K562 (cell line): ENCODE measurements around the gene CSRNP2. TPM values are rescaled to one million over a fixed set of nuclear protein-coding genes. Genes with fewer than 3 reads are reported as not detected.

ENCODE experiments used
- ATAC-seq: fragments of 200-7000 bp; cut with Tn5 transposase; 3 replicates; pipeline ENCODE4 v1.9.1; 2020; ENCODE audit warnings: moderate library complexity
- BruUV-seq: library from RNA; stranded (reverse); fragments of 400-500 nt; replicated peaks from 2 replicates; lab custom pipeline; 2021; lab: Mats Ljungman, UMichigan
- CTCF ChIA-PET: fragments of 300-600 bp; formaldehyde crosslinking; extraction: SDS; loops from one replicate; lab custom pipeline; 2021; ENCODE audit warnings: low intra/inter-chr PET ratio; lab: Yijun Ruan, JAX
- POLR2A ChIA-PET: fragments of 300-600, 350-650 bp; sonication (Branson Sonifier 250); formaldehyde crosslinking; extraction: SDS; loops from one replicate; lab custom pipeline; 2021; ENCODE audit warnings: antibody characterized with exemption, inconsistent platforms; lab: Yijun Ruan, JAX
- DNase-seq, 4 experiments: peaks; one replicate each; pipeline versions ENCODE4 v3.0.0 to v3.0.0-alpha.2; 2011 to 2018; ENCODE audit warnings: low spot score in 3 of 4, mixed read lengths in 3 of 4; ENCODE audit errors: extremely low read depth in 1 of 4
- FAIRE-seq: peaks from 2 replicates; lab custom pipeline; 2011; peaks lifted over from hg19 to GRCh38; lab: Jason Lieb, UNC
- H2AFZ ChIP-seq: 2 replicates; pipeline ENCODE4 v1.6.0; 2011; ENCODE audit warnings: low read depth, low read length, control low read depth, inconsistent platforms
- H3K27ac ChIP-seq: fragments of 200-600 bp; 3 replicates; pipeline ENCODE4 v1.8.0; 2011; ENCODE audit warnings: low read depth, mild to moderate bottlenecking, control low read depth, inconsistent platforms, low read length, moderate library complexity, mixed read lengths; ENCODE audit errors: extremely low read depth
- H3K27me3 ChIP-seq, 2 experiments: fragments of 300-600 bp in 1 of 2; 2 replicates in 1 of 2; 3 replicates in 1 of 2; pipeline versions ENCODE4 v1.6.0 to v1.8.0; 2011; ENCODE audit warnings: inconsistent platforms in 2 of 2, low read length in 2 of 2, mild to moderate bottlenecking in 1 of 2, mixed read lengths in 1 of 2, moderate library complexity in 1 of 2; ENCODE audit not compliant: control insufficient read depth in 2 of 2, insufficient read depth in 2 of 2
- H3K36me3 ChIP-seq: fragments of 300-600 bp; 3 replicates; pipeline ENCODE4 v1.8.0; 2011; ENCODE audit warnings: mild to moderate bottlenecking, low read length, inconsistent platforms; ENCODE audit not compliant: control insufficient read depth, insufficient read depth
- H3K4me1 ChIP-seq, 2 experiments: fragments of 200-600 bp in 1 of 2; replicated peaks in 1 of 2; 2 replicates in 1 of 2; 3 replicates in 1 of 2; pipeline versions ENCODE4 v1.5.1 to v1.8.0; 2011; ENCODE audit warnings: inconsistent platforms in 2 of 2, low read length in 2 of 2, mild to moderate bottlenecking in 1 of 2, mixed read lengths in 1 of 2, moderate library complexity in 1 of 2; ENCODE audit not compliant: control insufficient read depth in 2 of 2, insufficient read depth in 2 of 2
- H3K4me2 ChIP-seq: 2 replicates; pipeline ENCODE4 v1.6.1; 2011; ENCODE audit warnings: low read length, control low read depth, inconsistent platforms, mixed read lengths; ENCODE audit not compliant: insufficient read depth
- H3K4me3 ChIP-seq: fragments of 200-600 bp; sonication (generic), shearing (Covaris generic); 2 replicates; pipeline ENCODE4 v1.5.1; 2016; ENCODE audit warnings: control low read depth, inconsistent platforms
- H3K79me2 ChIP-seq: fragments of 200-600 bp; 3 replicates; pipeline ENCODE4 v1.8.0; 2011; ENCODE audit warnings: low read length, inconsistent platforms; ENCODE audit not compliant: control insufficient read depth, insufficient read depth
- H3K9ac ChIP-seq, 2 experiments: 2 replicates each; pipeline versions ENCODE4 v1.6.0 to v1.6.1; 2011; ENCODE audit warnings: low read depth in 2 of 2, low read length in 2 of 2, control low read depth in 1 of 2, inconsistent platforms in 1 of 2, mild to moderate bottlenecking in 1 of 2, mixed read lengths in 1 of 2; ENCODE audit not compliant: insufficient read depth in 1 of 2
- H3K9me1 ChIP-seq: one replicate; pipeline ENCODE4 v1.6.0; 2011; ENCODE audit warnings: inconsistent platforms, mild to moderate bottlenecking, low read length, moderate library complexity; ENCODE audit not compliant: control insufficient read depth, insufficient read depth
- H3K9me3 ChIP-seq: replicated peaks from 2 replicates; pipeline ENCODE4 v1.5.1; 2011; ENCODE audit warnings: low read depth, low read length, inconsistent platforms; ENCODE audit not compliant: control insufficient read depth, insufficient read depth
- H4K20me1 ChIP-seq: replicated peaks from 2 replicates; pipeline ENCODE4 v1.6.1; 2011; ENCODE audit warnings: low read length, inconsistent platforms, mixed read lengths; ENCODE audit not compliant: control insufficient read depth, insufficient read depth
- IFI16 ChIP-seq: fragments of 250-450 bp; sonication (Bioruptor Pico); IDR thresholded peaks from 2 replicates; pipeline ENCODE4 v2.1.2; 2022; ENCODE audit warnings: mild to moderate bottlenecking, inconsistent platforms
- MYNN ChIP-seq, 2 experiments: sonication (generic); formaldehyde crosslinking in 1 of 2; IDR thresholded peaks; 2 replicates each; pipeline versions ENCODE4 v1.5.0 to v1.6.1; 2016 to 2020; ENCODE audit warnings: antibody characterized with exemption in 1 of 2, missing genetic modification reagents in 1 of 2
- SMAD1 ChIP-seq: fragments of 150-350 bp; IDR thresholded peaks from 2 replicates; pipeline ENCODE4 v1.6.1; 2014; ENCODE audit warnings: low read length, low read depth; ENCODE audit not compliant: partially characterized antibody
- SPI1 ChIP-seq: IDR thresholded peaks from 2 replicates; pipeline ENCODE4 v1.6.1; 2011; ENCODE audit warnings: low read depth, low read length, control low read depth, borderline replicate concordance
- TEAD4 ChIP-seq, 2 experiments: sonication (generic) in 1 of 2; formaldehyde crosslinking in 1 of 2; IDR thresholded peaks; 2 replicates each; pipeline versions ENCODE4 v1.6.1 to v1.8.0; 2012 to 2022; ENCODE audit warnings: borderline replicate concordance in 1 of 2, inconsistent platforms in 1 of 2, low read length in 1 of 2, mild to moderate bottlenecking in 1 of 2, missing genetic modification reagents in 1 of 2
- WGBS: fragments of 100-300 bp; shearing (Covaris generic); methylation state at CpG from one replicate; pipeline ENCODE4 v1.1.6; 2016; ENCODE audit warnings: low coverage, mixed read lengths; ENCODE audit not compliant: insufficient coverage; ENCODE audit errors: missing lambda C conversion rate; 5-methylcytosine and 5-hydroxymethylcytosine counted together
- in situ Hi-C: fragments of 300-500 bp; cut with MboI; formaldehyde crosslinking; loops from 4 replicates; pipeline ENCODE4 v1.15.0; 2018; ENCODE audit warnings: inconsistent platforms, mixed read lengths
- intact Hi-C: fragments of 100-400 bp; cut with micrococcal nuclease; formaldehyde crosslinking; loops from 2 replicates; pipeline ENCODE4 v1.14.2; 2022
- polyA plus RNA-seq, 8 experiments: library from polyadenylated mRNA; depleted of rRNA in 4 of 8; stranded (reverse) in 5 of 8; unstranded in 3 of 8; fragments of >200 nt; fragmentation: Nextera tagmentation in 2 of 8; fragmentation: Illumina TruSeq in 1 of 8; extraction: Ambion mirVana in 2 of 8; extraction: Trizol in 1 of 8; gene quantifications; 2 replicates each; pipeline versions ENCODE4 v1.2.1 to v1.2.3, GENCODE V29; 2011 to 2014; ENCODE audit warnings: inconsistent platforms in 1 of 8, missing spikeins in 1 of 8
- total RNA-seq, 7 experiments: library from RNA; depleted of rRNA in 6 of 7; stranded (reverse); fragments of >200 nt in 6 of 7; fragmentation: Illumina TruSeq in 2 of 7; extraction: Trizol in 2 of 7; gene quantifications; 2 replicates each; pipeline versions ENCODE4 v1.2.1 to v1.2.3, GENCODE V29; 2011 to 2021; ENCODE audit warnings: low replicate concordance in 1 of 7
- TF ChIP-seq, protein P1 (sequence below): fragments of 250-450 bp; sonication (Bioruptor Pico); IDR thresholded peaks from 2 replicates; pipeline ENCODE4 v1.8.0; 2022; ENCODE audit warnings: moderate library complexity, mild to moderate bottlenecking, inconsistent platforms
- TF ChIP-seq, protein P2 (sequence below): fragments of 450-650 bp; IDR thresholded peaks from 2 replicates; pipeline ENCODE4 v1.6.1; 2016; ENCODE audit warnings: mild to moderate bottlenecking, moderate library complexity

The CSRNP2 gene
- total and polyA plus RNA-seq, 9 of the 15 experiments (the other 6 are each of a cell fraction or from before 2014, with no cell fraction given), result 1.6 to 13.9 (median 5.9) TPM

DNA sequence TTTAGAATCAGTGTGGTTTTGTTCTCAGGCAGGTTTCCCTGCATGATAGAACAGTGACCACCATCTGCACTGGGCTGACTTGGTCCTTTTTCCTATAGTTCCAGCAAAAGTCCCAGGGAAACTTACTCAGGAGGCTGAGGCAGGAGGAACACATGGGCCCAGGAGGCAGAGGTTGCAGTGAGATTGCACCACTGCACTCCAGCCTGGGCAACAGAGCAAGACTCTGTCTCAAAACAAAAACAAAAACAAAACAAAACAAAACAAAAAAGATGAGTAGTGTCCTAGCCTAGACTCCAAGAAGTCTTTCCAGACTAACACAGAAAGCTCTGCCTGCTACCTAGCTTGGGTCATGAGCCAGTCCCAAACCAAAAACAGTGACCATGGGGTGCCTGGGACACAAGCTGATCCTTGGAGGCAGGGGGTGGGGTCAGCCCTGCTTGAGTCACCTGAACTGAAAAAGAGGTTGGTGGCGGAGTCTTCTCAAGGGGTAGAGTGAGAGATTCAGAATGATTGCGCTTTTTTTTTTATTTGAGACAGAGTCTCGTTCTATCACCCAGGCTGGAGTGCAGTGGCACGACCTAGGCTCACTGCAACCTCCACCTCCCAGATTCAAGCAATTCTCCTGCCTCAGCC is 49.8 kb downstream of the CSRNP2 start:
- ATAC-seq (peak; percentile 59), FAIRE-seq (no peak), DNase-seq (peak in 1 of 4 experiments; percentile 24)
- Histone ChIP-seq H3K27me3 (no peaks in the 10 kb centered on the region), H4K20me1 (no peaks in the 10 kb centered on the region), H2AFZ (peak overlapping the region; percentile 83), H3K36me3 (no peaks in the 10 kb centered on the region), H3K9me1 (no peaks in the 10 kb centered on the region), H3K9ac (peak overlapping the region; percentile 10 to 31; a peak in 3 of 4 replicates), H3K4me1 (peaks cover 6 to 12% of the 10 kb centered on the region in 2 experiments; a peak in 3 of 5 replicates), H3K4me2 (peak overlapping the region; percentile 48; the same call in 1 of the 2 replicates), H3K9me3 (no peaks in the 10 kb centered on the region), H3K27ac (peak overlapping the region; percentile 66; the same call in 2 of the 3 replicates), H3K79me2 (no peaks in the 10 kb centered on the region), H3K4me3 (no peak overlapping the region)
- in situ Hi-C loops, result no loop called here
- 83% methylated on average over 2 of the region's 4 CpGs for WGBS
- ChIA-PET CTCF (interaction anchor here (0.6 kb wide), 1 partner anchor 160 kb away, joined by 3 read pairs; no protein-coding TSS in a partner anchor), POLR2A (interaction anchor here (0.5 to 1.5 kb wide), 5 partner anchors 7 to 322 kb away, joined by 3 to 5 read pairs (median 3); partner anchors contain the start of gene CSRNP2)
- BruUV-seq, result no TSS peak
- intact Hi-C loops, result no loop called here
- TF ChIP-seq, protein P1, sequence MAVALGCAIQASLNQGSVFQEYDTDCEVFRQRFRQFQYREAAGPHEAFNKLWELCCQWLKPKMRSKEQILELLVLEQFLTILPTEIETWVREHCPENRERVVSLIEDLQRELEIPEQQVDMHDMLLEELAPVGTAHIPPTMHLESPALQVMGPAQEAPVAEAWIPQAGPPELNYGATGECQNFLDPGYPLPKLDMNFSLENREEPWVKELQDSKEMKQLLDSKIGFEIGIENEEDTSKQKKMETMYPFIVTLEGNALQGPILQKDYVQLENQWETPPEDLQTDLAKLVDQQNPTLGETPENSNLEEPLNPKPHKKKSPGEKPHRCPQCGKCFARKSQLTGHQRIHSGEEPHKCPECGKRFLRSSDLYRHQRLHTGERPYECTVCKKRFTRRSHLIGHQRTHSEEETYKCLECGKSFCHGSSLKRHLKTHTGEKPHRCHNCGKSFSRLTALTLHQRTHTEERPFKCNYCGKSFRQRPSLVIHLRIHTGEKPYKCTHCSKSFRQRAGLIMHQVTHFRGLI (CRISPR knock-in tag), result no peak
- TF ChIP-seq TEAD4 (IDR thresholded peaks at IDR 0.05; ENCODE audit: low read length) (no peak), TEAD4 (CRISPR knock-in tag; IDR thresholded peaks at IDR 0.05; ENCODE audit: borderline replicate concordance) (no peak), MYNN (IDR thresholded peaks at IDR 0.05) (no peak), MYNN (CRISPR knock-in tag; IDR thresholded peaks at IDR 0.05) (no peak), SMAD1 (no peak), SPI1 (no peak), IFI16 (CRISPR knock-in tag) (no peak)
- TF ChIP-seq, protein P2, sequence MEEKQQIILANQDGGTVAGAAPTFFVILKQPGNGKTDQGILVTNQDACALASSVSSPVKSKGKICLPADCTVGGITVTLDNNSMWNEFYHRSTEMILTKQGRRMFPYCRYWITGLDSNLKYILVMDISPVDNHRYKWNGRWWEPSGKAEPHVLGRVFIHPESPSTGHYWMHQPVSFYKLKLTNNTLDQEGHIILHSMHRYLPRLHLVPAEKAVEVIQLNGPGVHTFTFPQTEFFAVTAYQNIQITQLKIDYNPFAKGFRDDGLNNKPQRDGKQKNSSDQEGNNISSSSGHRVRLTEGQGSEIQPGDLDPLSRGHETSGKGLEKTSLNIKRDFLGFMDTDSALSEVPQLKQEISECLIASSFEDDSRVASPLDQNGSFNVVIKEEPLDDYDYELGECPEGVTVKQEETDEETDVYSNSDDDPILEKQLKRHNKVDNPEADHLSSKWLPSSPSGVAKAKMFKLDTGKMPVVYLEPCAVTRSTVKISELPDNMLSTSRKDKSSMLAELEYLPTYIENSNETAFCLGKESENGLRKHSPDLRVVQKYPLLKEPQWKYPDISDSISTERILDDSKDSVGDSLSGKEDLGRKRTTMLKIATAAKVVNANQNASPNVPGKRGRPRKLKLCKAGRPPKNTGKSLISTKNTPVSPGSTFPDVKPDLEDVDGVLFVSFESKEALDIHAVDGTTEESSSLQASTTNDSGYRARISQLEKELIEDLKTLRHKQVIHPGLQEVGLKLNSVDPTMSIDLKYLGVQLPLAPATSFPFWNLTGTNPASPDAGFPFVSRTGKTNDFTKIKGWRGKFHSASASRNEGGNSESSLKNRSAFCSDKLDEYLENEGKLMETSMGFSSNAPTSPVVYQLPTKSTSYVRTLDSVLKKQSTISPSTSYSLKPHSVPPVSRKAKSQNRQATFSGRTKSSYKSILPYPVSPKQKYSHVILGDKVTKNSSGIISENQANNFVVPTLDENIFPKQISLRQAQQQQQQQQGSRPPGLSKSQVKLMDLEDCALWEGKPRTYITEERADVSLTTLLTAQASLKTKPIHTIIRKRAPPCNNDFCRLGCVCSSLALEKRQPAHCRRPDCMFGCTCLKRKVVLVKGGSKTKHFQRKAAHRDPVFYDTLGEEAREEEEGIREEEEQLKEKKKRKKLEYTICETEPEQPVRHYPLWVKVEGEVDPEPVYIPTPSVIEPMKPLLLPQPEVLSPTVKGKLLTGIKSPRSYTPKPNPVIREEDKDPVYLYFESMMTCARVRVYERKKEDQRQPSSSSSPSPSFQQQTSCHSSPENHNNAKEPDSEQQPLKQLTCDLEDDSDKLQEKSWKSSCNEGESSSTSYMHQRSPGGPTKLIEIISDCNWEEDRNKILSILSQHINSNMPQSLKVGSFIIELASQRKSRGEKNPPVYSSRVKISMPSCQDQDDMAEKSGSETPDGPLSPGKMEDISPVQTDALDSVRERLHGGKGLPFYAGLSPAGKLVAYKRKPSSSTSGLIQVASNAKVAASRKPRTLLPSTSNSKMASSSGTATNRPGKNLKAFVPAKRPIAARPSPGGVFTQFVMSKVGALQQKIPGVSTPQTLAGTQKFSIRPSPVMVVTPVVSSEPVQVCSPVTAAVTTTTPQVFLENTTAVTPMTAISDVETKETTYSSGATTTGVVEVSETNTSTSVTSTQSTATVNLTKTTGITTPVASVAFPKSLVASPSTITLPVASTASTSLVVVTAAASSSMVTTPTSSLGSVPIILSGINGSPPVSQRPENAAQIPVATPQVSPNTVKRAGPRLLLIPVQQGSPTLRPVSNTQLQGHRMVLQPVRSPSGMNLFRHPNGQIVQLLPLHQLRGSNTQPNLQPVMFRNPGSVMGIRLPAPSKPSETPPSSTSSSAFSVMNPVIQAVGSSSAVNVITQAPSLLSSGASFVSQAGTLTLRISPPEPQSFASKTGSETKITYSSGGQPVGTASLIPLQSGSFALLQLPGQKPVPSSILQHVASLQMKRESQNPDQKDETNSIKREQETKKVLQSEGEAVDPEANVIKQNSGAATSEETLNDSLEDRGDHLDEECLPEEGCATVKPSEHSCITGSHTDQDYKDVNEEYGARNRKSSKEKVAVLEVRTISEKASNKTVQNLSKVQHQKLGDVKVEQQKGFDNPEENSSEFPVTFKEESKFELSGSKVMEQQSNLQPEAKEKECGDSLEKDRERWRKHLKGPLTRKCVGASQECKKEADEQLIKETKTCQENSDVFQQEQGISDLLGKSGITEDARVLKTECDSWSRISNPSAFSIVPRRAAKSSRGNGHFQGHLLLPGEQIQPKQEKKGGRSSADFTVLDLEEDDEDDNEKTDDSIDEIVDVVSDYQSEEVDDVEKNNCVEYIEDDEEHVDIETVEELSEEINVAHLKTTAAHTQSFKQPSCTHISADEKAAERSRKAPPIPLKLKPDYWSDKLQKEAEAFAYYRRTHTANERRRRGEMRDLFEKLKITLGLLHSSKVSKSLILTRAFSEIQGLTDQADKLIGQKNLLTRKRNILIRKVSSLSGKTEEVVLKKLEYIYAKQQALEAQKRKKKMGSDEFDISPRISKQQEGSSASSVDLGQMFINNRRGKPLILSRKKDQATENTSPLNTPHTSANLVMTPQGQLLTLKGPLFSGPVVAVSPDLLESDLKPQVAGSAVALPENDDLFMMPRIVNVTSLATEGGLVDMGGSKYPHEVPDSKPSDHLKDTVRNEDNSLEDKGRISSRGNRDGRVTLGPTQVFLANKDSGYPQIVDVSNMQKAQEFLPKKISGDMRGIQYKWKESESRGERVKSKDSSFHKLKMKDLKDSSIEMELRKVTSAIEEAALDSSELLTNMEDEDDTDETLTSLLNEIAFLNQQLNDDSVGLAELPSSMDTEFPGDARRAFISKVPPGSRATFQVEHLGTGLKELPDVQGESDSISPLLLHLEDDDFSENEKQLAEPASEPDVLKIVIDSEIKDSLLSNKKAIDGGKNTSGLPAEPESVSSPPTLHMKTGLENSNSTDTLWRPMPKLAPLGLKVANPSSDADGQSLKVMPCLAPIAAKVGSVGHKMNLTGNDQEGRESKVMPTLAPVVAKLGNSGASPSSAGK, result 0 out of 2 replicates have a peak, but pooled peaks have one; percentile 30
